Neural cell (in vitro differentiated cells): ENCODE data around the gene FRMD1. TPM values are rescaled to one million over a fixed set of nuclear protein-coding genes. Genes with fewer than 3 reads are reported as not detected.

Experiments
- H2AFZ ChIP-seq: fragments of 200-600, 300-800 bp; sonication (generic), shearing (Covaris generic); 2 replicates; pipeline ENCODE4 v1.6.0; 2014; ENCODE audit warnings: low read depth, mild to moderate bottlenecking, antibody characterized with exemption, low read length, moderate library complexity
- H3F3A ChIP-seq: fragments of 200-600 bp; shearing (Covaris generic); 2 replicates; pipeline ENCODE4 v1.6.1; 2016; ENCODE audit warnings: mild to moderate bottlenecking, moderate library complexity, mixed read lengths, antibody characterized with exemption, low read length; ENCODE audit not compliant: insufficient read depth, poor library complexity, severe bottlenecking
- H3K27ac ChIP-seq: fragments of 200-600, 300-800 bp; sonication (generic), shearing (Covaris generic); 2 replicates; pipeline ENCODE4 v1.5.1; 2014; ENCODE audit warnings: mild to moderate bottlenecking, low read length, moderate library complexity
- H3K27me3 ChIP-seq: fragments of 300-800, 200-600 bp; sonication (generic), shearing (Covaris generic); 2 replicates; pipeline ENCODE4 v1.6.0; 2014; ENCODE audit warnings: mild to moderate bottlenecking, low read depth, low read length, moderate library complexity; ENCODE audit not compliant: insufficient read depth
- H3K36me3 ChIP-seq: fragments of 300-800, 200-600 bp; sonication (generic), shearing (Covaris generic); 2 replicates; pipeline ENCODE4 v1.5.1; 2014; ENCODE audit warnings: mild to moderate bottlenecking, antibody characterized with exemption, low read length, moderate library complexity; ENCODE audit not compliant: insufficient read depth
- H3K4me2 ChIP-seq: fragments of 300-800, 200-600 bp; sonication (generic), shearing (Covaris generic); 2 replicates; pipeline ENCODE4 v1.6.0; 2014; ENCODE audit warnings: mild to moderate bottlenecking, low read length
- H3K4me3 ChIP-seq: fragments of 300-800, 200-600 bp; sonication (generic), shearing (Covaris generic); 2 replicates; pipeline ENCODE4 v1.5.1; 2014; ENCODE audit warnings: mild to moderate bottlenecking, low read length, moderate library complexity
- H3K79me2 ChIP-seq: fragments of 200-600 bp; shearing (Covaris generic); replicated peaks from 2 replicates; pipeline ENCODE4 v1.6.0; 2014; ENCODE audit warnings: mild to moderate bottlenecking, low read length, moderate library complexity; ENCODE audit not compliant: insufficient read depth
- H3K9ac ChIP-seq: fragments of 300-800, 200-600 bp; sonication (generic), shearing (Covaris generic); 2 replicates; pipeline ENCODE4 v1.6.1; 2016; ENCODE audit warnings: mild to moderate bottlenecking, low read length, mixed read lengths
- H3K9me2 ChIP-seq: fragments of 200-600 bp; shearing (Covaris generic); 2 replicates; pipeline ENCODE4 v1.6.1; 2016; ENCODE audit warnings: mild to moderate bottlenecking, low read length, mixed read lengths; ENCODE audit not compliant: insufficient read depth
- H3K9me3 ChIP-seq: fragments of 200-600, 300-800 bp; sonication (generic), shearing (Covaris generic); 2 replicates; pipeline ENCODE4 v1.6.1; 2016; ENCODE audit warnings: mild to moderate bottlenecking, mixed run types, low read length, moderate library complexity, mixed read lengths
- H4K20me1 ChIP-seq: fragments of 200-600 bp; shearing (Covaris generic); 2 replicates; pipeline ENCODE4 v1.6.1; 2016; ENCODE audit warnings: mild to moderate bottlenecking, mixed run types; ENCODE audit not compliant: insufficient read depth
- CTCF ChIP-seq: fragments of 450-650 bp; IDR thresholded peaks from 2 replicates; pipeline ENCODE4 v1.5.1; 2014; ENCODE audit warnings: antibody characterized with exemption, mild to moderate bottlenecking, moderate library complexity; ENCODE audit not compliant: poor library complexity, severe bottlenecking
- EP300 ChIP-seq: fragments of 450-650 bp; conservative IDR thresholded peaks from 2 replicates; pipeline ENCODE4 v1.6.1; 2014; ENCODE audit warnings: antibody characterized with exemption, mild to moderate bottlenecking, moderate library complexity; ENCODE audit not compliant: poor library complexity, severe bottlenecking
- EZH2 ChIP-seq: fragments of 200-600, 300-800 bp; shearing (Covaris generic), sonication (generic); IDR thresholded peaks from 2 replicates; pipeline ENCODE4 v1.6.1; 2014; ENCODE audit warnings: antibody characterized with exemption, low read length, borderline replicate concordance, mild to moderate bottlenecking; ENCODE audit not compliant: insufficient read depth, poor library complexity, severe bottlenecking
- MXI1 ChIP-seq: fragments of 450-650 bp; conservative IDR thresholded peaks from 2 replicates; pipeline ENCODE4 v1.6.1; 2014; ENCODE audit warnings: antibody characterized with exemption, mild to moderate bottlenecking; ENCODE audit not compliant: poor library complexity, severe bottlenecking
- POLR2AphosphoS5 ChIP-seq: IDR thresholded peaks from 2 replicates; pipeline ENCODE4 v1.6.1; 2012
- RAD21 ChIP-seq: fragments of 450-650 bp; conservative IDR thresholded peaks from 2 replicates; pipeline ENCODE4 v1.6.1; 2014; ENCODE audit warnings: antibody characterized with exemption, mild to moderate bottlenecking, moderate library complexity
- REST ChIP-seq: IDR thresholded peaks from 2 replicates; pipeline ENCODE4 v1.6.1; 2012; ENCODE audit warnings: borderline replicate concordance
- SMC3 ChIP-seq: fragments of 450-650 bp; conservative IDR thresholded peaks from 2 replicates; pipeline ENCODE4 v1.6.1; 2014; ENCODE audit warnings: antibody characterized with exemption, mild to moderate bottlenecking, moderate library complexity; ENCODE audit not compliant: poor library complexity
- TAF1 ChIP-seq: IDR thresholded peaks from 2 replicates; pipeline ENCODE4 v1.6.1; 2012; ENCODE audit warnings: low read depth
- polyA plus RNA-seq: library from polyadenylated mRNA; depleted of rRNA; stranded (reverse); fragments of >200 nt; gene quantifications from 2 replicates; pipeline ENCODE4 v1.2.3, GENCODE V29; 2014

FRMD1 gene
- polyA plus RNA-seq, 1 donor from 2014 or later = not detected

- Histone ChIP-seq H3K9me2 (no peaks in the 10 kb centered on the region), H3F3A (no peaks in the 10 kb centered on the region), H4K20me1 (no peaks in the 10 kb centered on the region), H2AFZ (no peak overlapping the region), H3K9me3 (no peaks in the 10 kb centered on the region), H3K4me2 (no peak overlapping the region), H3K4me3 (no peak overlapping the region), H3K27me3 (no peaks in the 10 kb centered on the region), H3K79me2 (no peaks in the 10 kb centered on the region), H3K9ac (no peak overlapping the region), H3K27ac (no peak overlapping the region), H3K36me3 (no peaks in the 10 kb centered on the region)
- no peak for TF ChIP-seq RAD21
- no peak for TF ChIP-seq REST
- TF ChIP-seq POLR2AphosphoS5 = no peak
- no peak for TF ChIP-seq TAF1
- no peak for TF ChIP-seq MXI1
- no peak for TF ChIP-seq EZH2
- TF ChIP-seq EP300 = no peak
- no peak for TF ChIP-seq SMC3
- TF ChIP-seq CTCF = no peak
These were observed 74.1 kb downstream of the FRMD1 start for GRCh38 chr6:168004945-168005344.

GRCh38 chr6:168004023-168004422 lies 75.0 kb downstream of the FRMD1 start:
- TF ChIP-seq EP300 = no peak
- TF ChIP-seq REST = no peak
- TF ChIP-seq CTCF = no peak
- TF ChIP-seq EZH2 = no peak
- TF ChIP-seq TAF1 = no peak
- no peak for TF ChIP-seq POLR2AphosphoS5
- TF ChIP-seq MXI1 = no peak
- no peak for TF ChIP-seq SMC3
- TF ChIP-seq RAD21 = no peak
- no peaks in the 10 kb centered on the region for H3K79me2 ChIP-seq
- H3K9me3 ChIP-seq = no peaks in the 10 kb centered on the region
- no peak overlapping the region for H2AFZ ChIP-seq
- H3K4me2 ChIP-seq = no peak overlapping the region
- no peaks in the 10 kb centered on the region for H3F3A ChIP-seq
- no peaks in the 10 kb centered on the region for H3K36me3 ChIP-seq
- no peaks in the 10 kb centered on the region for H3K27me3 ChIP-seq
- H3K4me3 ChIP-seq = no peak overlapping the region
- H3K27ac ChIP-seq = no peak overlapping the region
- H3K9me2 ChIP-seq = no peaks in the 10 kb centered on the region
- no peaks in the 10 kb centered on the region for H4K20me1 ChIP-seq
- H3K9ac ChIP-seq = no peak overlapping the region
